Bladder microvascular endothelial cell (primary cell): ENCODE measurements around the gene FAM236A. TPM values are rescaled to one million over a fixed set of nuclear protein-coding genes. Genes with fewer than 3 reads are reported as not detected.

Source experiments
- total RNA-seq: library from RNA; depleted of rRNA; stranded (reverse); fragments of >200 nt; gene quantifications from 2 replicates; pipeline ENCODE4 v1.2.3, GENCODE V29; 2014

The FAM236A gene
- not detected in 2 replicates for total RNA-seq

DNA sequence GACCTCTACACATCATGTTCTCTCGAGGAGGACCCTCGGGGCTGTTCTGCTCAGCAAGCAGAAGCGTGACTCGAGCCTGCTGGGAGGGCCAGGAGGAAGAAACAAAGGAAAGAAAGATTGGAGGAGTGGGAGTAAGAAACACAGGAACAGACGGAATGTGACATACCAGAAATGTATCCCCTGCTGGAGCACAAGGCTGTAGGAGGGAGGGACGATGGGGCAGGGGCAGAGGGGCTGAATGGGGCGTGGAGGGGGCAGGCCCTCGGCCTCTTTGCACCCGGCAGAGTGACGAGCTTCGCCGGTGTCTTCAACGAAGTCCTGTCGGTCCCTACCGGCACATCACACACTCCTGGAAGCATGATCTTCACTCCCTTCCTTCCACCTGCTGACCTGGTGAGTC is at the start of gene FAM236A:
Gene FAM236A (plus strand): TSS at position 301 of the 400 bp plus-strand sequence. CDS start 57 bp downstream, at position 358.

GRCh38 chrX:72912315-72912714 is 25.7 kb upstream of the FAM236A start, which contains the start of gene FAM236C:
FAM236C (plus strand) TSS chrX:72912615; CDS start chrX:72912715, 100 bp downstream.

DNA sequence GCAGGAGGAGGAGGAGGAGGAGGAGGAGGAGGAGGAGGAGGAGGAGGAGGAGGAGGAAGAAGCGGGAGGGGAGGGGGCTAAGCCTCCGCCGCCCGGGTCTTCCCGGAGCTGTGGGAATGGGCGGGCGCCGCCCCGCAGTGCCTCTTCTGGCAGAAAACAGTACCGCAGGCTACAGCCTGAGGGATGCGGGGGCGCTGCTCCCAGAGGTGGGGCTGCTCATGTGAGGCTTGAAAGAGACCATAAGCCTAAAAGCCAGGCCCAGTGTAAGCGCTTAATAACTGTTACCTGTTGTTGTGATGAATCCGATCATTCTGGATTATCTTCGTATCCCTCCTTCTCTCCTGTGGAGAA is 5.8 kb downstream of the FAM236A start, which contains the start of gene DMRTC1:
Gene DMRTC1 (minus strand): TSS at position 19 of the 351 bp plus-strand sequence. CDS start 68,143 bp downstream, outside the sequence.

Other genes with a start within 250 kb of the FAM236A start
- gene PHKA1, start 223.9 kb upstream of the FAM236A start, total RNA-seq: 1.9 and 7.4 TPM in 2 replicates
- not detected in 2 replicates for gene DMRTC1B, start 161.3 kb upstream of the FAM236A start, total RNA-seq
- gene FAM236B, start 155.5 kb upstream of the FAM236A start, total RNA-seq: not detected in 2 replicates
- gene FAM236D, start 130.0 kb upstream of the FAM236A start, total RNA-seq: not detected in 2 replicates
- gene FAM236C, start 25.6 kb upstream of the FAM236A start, total RNA-seq: not detected in 2 replicates
- not detected in 2 replicates for gene DMRTC1, start 5.6 kb downstream of the FAM236A start, total RNA-seq
- not detected in 2 replicates for gene PABPC1L2B, start 64.7 kb downstream of the FAM236A start, total RNA-seq
- gene PABPC1L2A, start 141.3 kb downstream of the FAM236A start, total RNA-seq: not detected in 2 replicates